Peyer's patch (tissue), 4 donors: ENCODE results near the gene CSNK1A1. TPM values are rescaled to one million over a fixed set of nuclear protein-coding genes. Genes with fewer than 3 reads are reported as not detected.
A peak's percentile ranks its signal among the peaks of the same experiment; 100 is the strongest.
"Not testable (repeated sequence)": the region's sequence is repeated elsewhere in the genome, so short reads cannot be mapped to it uniquely, and the experiment has no call there.

ENCODE experiments used
- DNase-seq, 3 donors: peaks; one replicate each; pipeline ENCODE4 v3.0.0-alpha.2; 2017 to 2019
- H3K27ac ChIP-seq, 4 donors: fragments of 200-600 bp; sonication (generic); one replicate each; pipeline ENCODE4 v1.5.1; 2016 to 2019
- H3K27me3 ChIP-seq, 2 donors: fragments of 200-600 bp; sonication (generic); one replicate each; pipeline ENCODE4 v1.5.1; 2019
- H3K36me3 ChIP-seq, 3 donors: fragments of 200-600 bp; sonication (generic); one replicate each; pipeline ENCODE4 v1.5.1; 2016 to 2019
- H3K4me1 ChIP-seq, 4 donors: fragments of 200-600 bp; sonication (generic); one replicate each; pipeline ENCODE4 v1.5.1; 2016 to 2019
- H3K4me3 ChIP-seq, 4 donors: fragments of 200-600 bp; sonication (generic); 1 replicate in 3 of 4; 2 replicates in 1 of 4; pipeline ENCODE4 v1.5.1; 2016 to 2019; ENCODE audit warnings: mild to moderate bottlenecking in 1 of 4
- H3K9me3 ChIP-seq, 4 donors: fragments of 200-600 bp; sonication (generic); one replicate each; pipeline ENCODE4 v1.5.1; 2016 to 2019; ENCODE audit warnings: mild to moderate bottlenecking in 1 of 4
- CTCF ChIP-seq, 6 experiments: fragments of 450-650 bp in 4 of 6; fragments of 200-600 bp in 2 of 6; sonication (generic) in 1 of 6; IDR thresholded peaks; one replicate each; pipeline ENCODE4 v1.5.1; 2017 to 2019; ENCODE audit warnings: antibody characterized with exemption in 6 of 6, mild to moderate bottlenecking in 3 of 6, moderate library complexity in 1 of 6
- POLR2A ChIP-seq, 2 donors: fragments of 450-650 bp; IDR thresholded peaks; one replicate each; pipeline ENCODE4 v1.5.1; 2017; ENCODE audit warnings: antibody characterized with exemption in 2 of 2, mild to moderate bottlenecking in 2 of 2, moderate library complexity in 2 of 2
- total RNA-seq, 4 donors: library from RNA; depleted of rRNA; stranded (reverse); fragments of >200 nt; gene quantifications; one replicate each; pipeline ENCODE4 v1.1.0, GENCODE V29; 2016

Gene CSNK1A1
- total RNA-seq, 4 donors from 2014 or later: 185 to 253 (median 207) TPM

DNA sequence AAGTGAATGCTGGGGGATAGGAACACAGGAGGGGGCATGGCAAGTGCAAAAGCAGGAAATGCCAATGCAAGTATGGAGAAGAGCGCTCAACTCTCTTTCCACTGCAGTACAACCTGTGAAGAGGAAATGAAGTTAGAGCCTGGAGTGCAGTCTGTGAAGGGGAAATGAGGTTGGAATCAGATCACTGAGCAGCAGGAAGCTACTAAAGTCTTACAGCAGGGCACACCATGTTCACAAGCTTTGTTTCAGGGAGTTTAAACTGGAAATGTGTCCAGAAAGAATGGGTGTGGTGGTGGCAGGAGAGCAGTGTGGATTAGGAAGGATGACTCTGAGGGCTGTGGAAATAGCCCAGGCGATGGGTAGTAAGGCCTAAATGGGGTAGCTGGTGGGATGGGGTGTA, 45.5 kb upstream of the CSNK1A1 start:
- no peak for DNase-seq
- Histone ChIP-seq H3K27me3 (no peaks in the 10 kb centered on the region), H3K9me3 (no peaks in the 10 kb centered on the region), H3K36me3 (peaks cover 0 to 26% (median 0%) of the 10 kb centered on the region in 3 donors), H3K4me1 (peaks cover 0 to 2% (median 0%) of the 10 kb centered on the region in 4 donors), H3K27ac (peak overlapping the region in 2 of 4 donors; percentile 33 to 51), H3K4me3 (no peak overlapping the region)
- TF ChIP-seq CTCF (IDR thresholded peaks at IDR 0.05) (no peak), POLR2A (IDR thresholded peaks at IDR 0.05) (no peak)

- H3K36me3 ChIP-seq: peaks cover 0 to 11% (median 0%) of the 10 kb centered on the region in 3 donors
- not testable (repeated sequence) for H3K4me3 ChIP-seq, H3K27ac ChIP-seq, H3K4me1 ChIP-seq, DNase-seq, H3K9me3 ChIP-seq, H3K27me3 ChIP-seq
Observed at GRCh38 chr5:149595105-149595504, 43.9 kb upstream of the CSNK1A1 start.

DNA sequence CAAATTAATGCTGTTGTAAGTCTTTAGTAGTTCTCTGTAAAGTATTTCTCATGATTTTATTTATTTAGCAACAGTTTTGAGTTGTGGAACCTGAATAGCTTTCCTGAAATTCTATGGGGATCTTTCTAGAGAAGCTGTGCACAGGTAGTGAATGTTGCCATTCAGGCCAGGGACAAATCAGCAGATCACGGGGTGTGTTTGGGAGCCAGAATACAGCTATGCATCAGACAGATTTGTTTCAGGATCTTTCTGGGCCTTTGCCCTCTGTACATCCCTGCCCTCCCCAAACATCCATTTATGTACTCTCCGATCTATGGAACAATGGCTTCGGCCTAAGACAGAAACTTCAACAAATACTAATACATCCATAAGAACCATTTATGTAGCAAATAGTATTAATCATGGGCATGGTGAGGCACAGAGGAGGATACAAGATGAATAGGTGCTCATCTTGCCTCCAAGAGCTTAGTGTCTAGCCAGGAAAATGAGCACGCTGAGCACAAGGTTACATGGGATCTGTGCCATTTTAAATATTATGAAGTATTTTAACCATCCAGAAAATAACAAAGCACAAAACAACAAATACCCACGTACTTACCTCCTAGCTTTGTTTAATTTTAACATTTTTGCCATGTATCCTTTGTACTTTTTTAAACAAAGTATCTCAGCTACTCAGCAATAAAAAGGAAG, 43.1 kb upstream of the CSNK1A1 start:
- TF ChIP-seq POLR2A (IDR thresholded peaks at IDR 0.05) (no peak), CTCF (IDR thresholded peaks at IDR 0.05) (no peak)
- DNase-seq: no peak
- Histone ChIP-seq H3K36me3 (peaks cover 0 to 6% (median 0%) of the 10 kb centered on the region in 3 donors), H3K4me3 (no peak overlapping the region), H3K9me3 (no peaks in the 10 kb centered on the region), H3K27ac (no peak overlapping the region), H3K27me3 (no peaks in the 10 kb centered on the region), H3K4me1 (peaks cover 0 to 2% (median 0%) of the 10 kb centered on the region in 4 donors)

DNA sequence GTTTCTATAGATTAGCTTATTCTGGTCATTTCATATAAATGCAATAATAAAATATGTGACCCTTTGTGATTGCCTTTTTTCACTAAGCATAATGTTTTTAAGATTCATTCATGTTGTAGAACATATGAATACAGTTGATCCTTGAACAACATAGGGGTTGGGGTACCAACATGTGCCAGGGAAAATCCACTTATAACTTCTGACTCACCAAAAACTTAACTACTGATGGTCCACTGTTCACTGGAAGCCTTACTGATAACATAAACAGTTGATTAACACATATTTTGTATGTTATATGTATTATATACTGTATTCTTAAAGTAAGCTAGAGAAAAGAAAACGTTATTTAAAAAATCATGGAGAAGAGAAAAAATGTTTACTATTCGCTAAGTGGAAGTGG, 42.1 kb upstream of the CSNK1A1 start:
- peaks cover 0 to 2% (median 0%) of the 10 kb centered on the region in 4 donors for H3K4me1 ChIP-seq
- H3K27ac ChIP-seq: no peak overlapping the region
- no peaks in the 10 kb centered on the region for H3K27me3 ChIP-seq

DNA sequence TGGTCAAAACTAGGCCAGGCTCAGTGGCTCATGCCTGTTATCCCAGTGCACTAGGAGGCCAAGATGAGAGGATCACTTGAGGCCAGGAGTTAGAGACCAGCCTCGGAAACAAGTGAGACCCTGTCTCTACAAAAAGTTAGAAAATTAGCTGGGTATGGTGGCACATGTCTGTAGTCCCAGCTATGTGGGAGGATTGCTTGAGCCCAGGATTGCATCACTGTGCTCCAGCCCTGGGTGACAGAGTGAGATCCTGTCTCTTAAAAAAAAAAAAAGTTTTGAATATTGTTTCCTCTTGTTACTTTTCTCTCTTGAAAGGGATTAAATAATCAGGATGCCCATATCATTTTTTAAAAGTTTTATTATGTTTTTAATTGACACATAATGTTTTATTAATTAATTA, 37.7 kb upstream of the CSNK1A1 start:
- H3K36me3 ChIP-seq: no peaks in the 10 kb centered on the region
- TF ChIP-seq CTCF (IDR thresholded peaks at IDR 0.05) (no peak), POLR2A (IDR thresholded peaks at IDR 0.05) (no peak)
- no peak for DNase-seq
- no peak overlapping the region for H3K4me3 ChIP-seq
- peaks cover 0 to 21% (median 0%) of the 10 kb centered on the region in 4 donors for H3K4me1 ChIP-seq
- no peaks in the 10 kb centered on the region for H3K27me3 ChIP-seq
- no peak overlapping the region for H3K27ac ChIP-seq
- no peaks in the 10 kb centered on the region for H3K9me3 ChIP-seq

More for the DNA sequence above, 42.1 kb upstream of the CSNK1A1 start:
- no peak for TF ChIP-seq POLR2A (IDR thresholded peaks at IDR 0.05)
- TF ChIP-seq CTCF (IDR thresholded peaks at IDR 0.05): no peak
- Histone ChIP-seq H3K9me3 (no peaks in the 10 kb centered on the region), H3K36me3 (no peaks in the 10 kb centered on the region), H3K4me3 (no peak overlapping the region)
- no peak for DNase-seq

DNA sequence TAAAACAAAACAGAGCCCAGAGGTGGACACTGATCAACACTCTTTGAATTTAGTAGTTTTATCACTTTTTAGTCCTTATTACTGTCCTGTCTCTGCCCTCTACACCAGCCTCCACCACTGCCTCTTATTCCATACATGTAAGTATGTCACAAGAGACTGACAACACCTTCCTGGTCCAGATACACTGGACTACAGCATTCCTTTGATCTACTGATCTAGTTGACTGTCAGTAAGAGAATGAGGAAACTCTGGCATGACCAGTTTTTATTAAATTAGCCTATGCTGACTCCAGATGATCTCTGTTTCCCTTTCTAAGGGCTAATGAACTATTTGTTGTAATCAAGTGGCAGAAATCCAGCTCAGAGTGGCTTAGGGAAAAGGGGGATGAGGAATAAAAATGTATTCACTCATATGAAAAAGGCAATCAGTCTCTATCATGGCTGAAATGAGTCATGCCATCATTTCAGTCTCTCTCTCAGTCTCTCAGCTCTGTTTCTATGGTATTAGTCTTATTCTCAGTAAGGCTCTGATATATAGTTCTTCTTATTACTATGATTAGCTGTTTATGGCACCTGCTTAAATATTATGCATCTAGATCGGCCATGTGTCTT, 35.6 kb upstream of the CSNK1A1 start:
- peak overlapping the region in 2 of 4 donors; percentile 32 to 45 for H3K27ac ChIP-seq
- no peak for DNase-seq
- no peak for TF ChIP-seq CTCF (IDR thresholded peaks at IDR 0.05)
- TF ChIP-seq POLR2A (IDR thresholded peaks at IDR 0.05): no peak

More for the DNA sequence above, 35.6 kb upstream of the CSNK1A1 start:
- H3K9me3 ChIP-seq: no peaks in the 10 kb centered on the region
- H3K36me3 ChIP-seq: no peaks in the 10 kb centered on the region
- peaks cover 0 to 35% (median 0%) of the 10 kb centered on the region in 4 donors for H3K4me1 ChIP-seq
- no peaks in the 10 kb centered on the region for H3K27me3 ChIP-seq
- no peak overlapping the region for H3K4me3 ChIP-seq
